SU-DHL-6 (cell line): ENCODE data around the gene ENTPD6.

Experiments used
- EZH2phosphoT487 ChIP-seq: fragments of 200-600 bp; sonication (generic), shearing (Covaris generic); conservative IDR thresholded peaks from 2 replicates; pipeline ENCODE4 v1.6.1; 2018; ENCODE audit warnings: mild to moderate bottlenecking, antibody characterized with exemption, low read length, moderate library complexity, mixed read lengths
- TF ChIP-seq, protein P1 (sequence below): fragments of 200-600 bp; sonication (generic); IDR thresholded peaks from one replicate; pipeline ENCODE4 v1.5.1; 2017; ENCODE audit warnings: antibody characterized with exemption, mild to moderate bottlenecking, low read length, moderate library complexity; ENCODE audit not compliant: insufficient read depth, poor library complexity, severe bottlenecking

DNA sequence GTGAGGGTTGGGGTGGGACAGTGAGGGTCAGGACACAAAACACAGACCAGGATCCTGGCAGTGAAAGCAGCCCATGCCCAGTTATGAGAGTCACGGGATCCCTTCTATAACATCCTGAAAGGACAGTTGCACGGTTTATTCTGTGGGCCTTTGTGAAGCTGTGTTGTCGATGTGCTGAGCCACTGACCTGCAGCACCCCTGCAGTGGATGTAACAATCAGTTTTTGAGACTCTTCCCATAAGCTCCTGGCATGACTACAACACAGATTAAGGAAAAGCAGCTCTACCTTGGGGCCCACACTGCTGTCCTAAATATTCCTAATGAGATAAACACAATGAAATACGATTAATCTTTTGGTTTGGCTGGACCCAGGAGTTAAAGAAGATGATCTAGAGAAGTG, 56.0 kb downstream of the ENTPD6 start:
- TF ChIP-seq, protein P1, sequence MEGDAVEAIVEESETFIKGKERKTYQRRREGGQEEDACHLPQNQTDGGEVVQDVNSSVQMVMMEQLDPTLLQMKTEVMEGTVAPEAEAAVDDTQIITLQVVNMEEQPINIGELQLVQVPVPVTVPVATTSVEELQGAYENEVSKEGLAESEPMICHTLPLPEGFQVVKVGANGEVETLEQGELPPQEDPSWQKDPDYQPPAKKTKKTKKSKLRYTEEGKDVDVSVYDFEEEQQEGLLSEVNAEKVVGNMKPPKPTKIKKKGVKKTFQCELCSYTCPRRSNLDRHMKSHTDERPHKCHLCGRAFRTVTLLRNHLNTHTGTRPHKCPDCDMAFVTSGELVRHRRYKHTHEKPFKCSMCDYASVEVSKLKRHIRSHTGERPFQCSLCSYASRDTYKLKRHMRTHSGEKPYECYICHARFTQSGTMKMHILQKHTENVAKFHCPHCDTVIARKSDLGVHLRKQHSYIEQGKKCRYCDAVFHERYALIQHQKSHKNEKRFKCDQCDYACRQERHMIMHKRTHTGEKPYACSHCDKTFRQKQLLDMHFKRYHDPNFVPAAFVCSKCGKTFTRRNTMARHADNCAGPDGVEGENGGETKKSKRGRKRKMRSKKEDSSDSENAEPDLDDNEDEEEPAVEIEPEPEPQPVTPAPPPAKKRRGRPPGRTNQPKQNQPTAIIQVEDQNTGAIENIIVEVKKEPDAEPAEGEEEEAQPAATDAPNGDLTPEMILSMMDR: no peak
- no peak for TF ChIP-seq EZH2phosphoT487
